Stimulated activated naive CD4-positive, alpha-beta T cell (primary cell): ENCODE data around the gene SFT2D1.
A peak's percentile ranks its signal among the peaks of the same experiment; 100 is the strongest.

ENCODE experiments used
- DNase-seq, 6 experiments: peaks; one replicate each; lab custom pipeline; 2025; lab: John Stamatoyannopoulos, UW

SFT2D1 gene

DNA sequence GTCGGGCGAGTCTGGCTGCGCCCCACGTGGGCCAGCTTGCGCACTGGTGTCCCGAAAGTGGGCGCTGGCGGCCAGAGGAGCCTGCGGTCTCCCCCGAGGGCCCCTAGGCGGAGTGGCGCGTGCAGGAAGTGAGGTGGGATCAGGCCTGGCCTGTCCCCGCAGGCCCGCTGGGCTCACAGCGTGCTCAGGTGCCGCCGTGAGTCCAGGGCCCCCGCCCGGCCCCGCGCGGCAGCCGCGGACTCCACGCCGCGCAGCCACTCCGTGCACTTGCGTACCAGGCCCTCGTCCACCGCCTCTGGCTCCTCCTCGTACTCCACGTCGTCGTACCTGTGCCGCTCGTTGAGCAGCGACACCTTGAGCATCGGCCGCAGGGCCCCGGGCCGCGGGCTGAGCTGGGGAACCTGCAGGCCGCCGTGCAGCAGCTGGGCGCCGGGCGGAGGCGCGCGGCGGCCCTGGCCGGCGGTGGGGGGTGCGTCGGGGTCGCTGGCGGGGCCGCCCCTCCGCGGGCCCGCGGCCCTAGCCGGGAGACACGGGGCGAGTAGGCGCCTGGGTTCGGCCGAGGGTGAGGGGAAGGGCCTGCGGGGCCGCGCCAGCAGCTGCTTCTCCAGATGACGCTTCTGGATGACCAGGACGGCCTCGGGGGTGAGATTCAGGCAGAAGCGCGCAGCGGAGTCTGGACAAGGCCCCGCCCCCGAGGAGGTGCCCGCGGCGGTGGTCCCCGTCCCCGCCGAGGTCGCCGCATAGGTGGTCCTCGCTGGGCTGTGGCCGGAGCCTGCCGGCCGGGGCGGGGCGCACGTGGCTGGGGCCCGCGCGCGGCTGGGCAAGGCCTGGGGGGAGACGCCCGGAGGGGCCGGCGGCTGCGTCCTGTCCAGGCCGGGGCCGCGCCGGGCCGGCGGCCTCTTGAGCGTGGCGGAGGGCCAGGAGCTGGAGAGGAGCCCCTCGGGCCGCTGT is 35.0 kb downstream of the SFT2D1 start:
- DNase-seq = peak in 2 of 6 experiments; percentile 6 to 14

- no peak for DNase-seq
These were observed 35.8 kb downstream of the SFT2D1 start for GRCh38 chr6:166306378-166307081.

GRCh38 chr6:166305562-166306117 is 36.7 kb downstream of the SFT2D1 start:
- no peak for DNase-seq

DNA sequence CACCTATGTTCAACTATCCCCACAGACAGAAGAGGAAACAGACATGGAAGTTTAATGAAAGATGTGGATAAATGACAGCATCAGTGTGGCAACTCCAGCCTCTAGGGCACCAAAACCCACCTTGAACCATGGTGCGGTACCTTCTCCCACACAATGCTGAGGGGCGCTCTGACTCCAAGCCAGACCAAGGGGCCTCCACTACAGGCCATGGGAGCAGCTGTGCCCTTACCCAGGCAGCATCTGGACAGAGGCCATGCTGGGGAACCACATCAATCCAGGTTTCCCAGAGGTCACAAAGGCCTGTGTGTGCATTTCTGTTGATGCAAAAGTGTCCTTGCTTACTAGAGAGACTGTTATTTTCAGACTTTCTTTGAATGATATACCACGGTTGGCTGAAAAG is 38.2 kb downstream of the SFT2D1 start:
- DNase-seq = no peak

GRCh38 chr6:166301611-166302529 is 40.5 kb downstream of the SFT2D1 start:
- no peak for DNase-seq

- no peak for DNase-seq
These were observed 41.9 kb downstream of the SFT2D1 start for GRCh38 chr6:166300357-166300987.

GRCh38 chr6:166297606-166298005 is 44.7 kb downstream of the SFT2D1 start:
- DNase-seq = no peak

GRCh38 chr6:166296035-166296883 is 46.1 kb downstream of the SFT2D1 start:
- no peak for DNase-seq

DNA sequence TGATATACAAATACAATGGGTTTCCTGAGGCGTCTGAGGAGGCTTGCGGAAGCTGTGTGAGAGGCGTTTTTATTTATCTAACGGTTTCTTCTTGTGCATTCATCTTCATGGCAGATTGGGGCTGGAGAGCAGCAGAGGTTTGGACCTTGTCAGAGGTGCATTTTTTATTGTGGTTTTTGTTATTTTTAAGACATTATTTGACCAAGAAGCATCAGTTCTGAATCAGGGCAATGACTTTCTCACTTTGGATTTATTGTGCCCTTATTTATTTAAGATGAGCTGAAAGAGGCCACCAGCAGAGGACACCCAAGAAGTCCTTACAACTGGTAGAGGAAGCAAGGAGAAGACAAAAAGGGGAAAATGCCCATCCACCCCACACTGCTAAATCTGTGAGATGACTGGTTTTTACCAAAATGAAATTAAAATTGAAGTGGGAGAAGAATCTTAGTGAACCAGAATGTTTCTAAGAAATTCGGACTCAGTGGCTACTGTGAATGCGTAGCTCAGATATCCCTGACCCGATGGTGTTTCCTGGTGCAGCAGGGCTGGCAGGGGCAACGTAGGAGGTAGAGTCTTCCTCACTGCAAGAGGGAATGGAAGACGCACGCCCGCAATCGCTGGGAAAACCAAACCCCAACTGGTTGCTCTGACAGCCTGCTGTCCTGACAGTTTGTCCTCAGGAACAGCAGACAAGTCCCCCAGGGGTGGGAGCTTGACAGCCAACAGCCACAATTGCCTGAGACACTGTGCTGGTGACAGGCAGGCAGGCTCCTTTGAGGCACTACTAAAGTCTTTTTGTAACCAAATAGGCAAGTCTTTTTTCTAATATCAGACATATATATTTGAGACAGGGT is 48.4 kb downstream of the SFT2D1 start:
- no peak for DNase-seq

- no peak for DNase-seq
These were observed 52.9 kb downstream of the SFT2D1 start for GRCh38 chr6:166289207-166290060.

- DNase-seq = no peak
These were observed 55.5 kb downstream of the SFT2D1 start for GRCh38 chr6:166286839-166287271.

DNA sequence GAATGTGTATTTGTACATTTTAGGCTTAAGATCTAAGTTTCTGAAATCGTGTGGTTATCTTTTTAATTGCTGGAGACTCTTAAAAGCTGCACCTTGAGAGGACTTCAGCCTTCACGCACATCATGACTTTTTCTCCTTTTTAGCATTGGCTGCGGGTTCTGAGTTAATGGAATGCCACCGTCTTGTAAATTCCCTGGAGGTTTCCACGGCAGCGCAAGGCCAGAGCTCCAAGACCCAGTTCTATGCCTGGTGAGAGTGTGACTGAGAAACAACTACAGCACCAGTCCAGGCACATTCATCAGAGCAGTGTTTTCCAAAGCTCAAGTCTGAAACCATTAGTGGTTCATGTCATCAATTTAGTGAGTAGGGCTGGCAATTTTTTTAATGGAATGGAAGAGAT is 57.1 kb downstream of the SFT2D1 start:
- no peak for DNase-seq

DNA sequence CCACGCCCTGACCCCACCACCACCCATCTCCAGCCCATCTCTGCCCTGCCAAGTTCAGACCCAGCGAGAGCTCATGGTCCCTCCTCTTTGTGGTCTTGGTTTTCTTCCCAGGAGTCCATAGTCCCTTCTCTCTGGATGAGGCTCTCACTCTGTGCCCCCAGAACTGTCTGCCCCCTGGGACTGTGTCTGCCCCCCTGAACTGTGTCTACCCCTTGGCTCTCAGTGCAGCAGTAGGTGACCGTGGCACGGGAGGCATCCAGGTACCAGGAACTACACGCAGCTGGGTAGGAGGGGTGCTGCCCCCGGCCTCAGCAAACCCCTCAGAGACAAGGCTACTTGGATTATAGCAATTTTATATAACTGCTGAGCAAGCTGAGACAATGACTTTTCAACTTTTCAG is 57.7 kb downstream of the SFT2D1 start:
- DNase-seq = no peak

- DNase-seq = no peak
These were observed 59.8 kb downstream of the SFT2D1 start for GRCh38 chr6:166282394-166283032.

- no peak for DNase-seq
These were observed 61.2 kb downstream of the SFT2D1 start for GRCh38 chr6:166281104-166281503.

DNA sequence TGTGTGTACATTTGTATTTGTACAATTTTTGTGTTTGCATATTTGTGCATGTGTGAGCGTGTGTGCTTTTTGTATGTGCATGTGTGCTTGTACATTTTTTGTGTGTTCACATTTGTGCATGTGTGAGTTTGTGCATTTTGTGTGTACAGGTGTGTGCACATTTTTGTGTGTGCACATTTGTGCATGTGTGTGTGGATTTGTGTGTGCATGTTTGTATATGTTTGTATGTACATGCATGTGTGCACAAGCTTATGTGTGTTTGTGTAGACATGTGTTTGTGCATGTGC is 63.0 kb downstream of the SFT2D1 start:
- no peak for DNase-seq

GRCh38 chr6:166278579-166279392 is 63.6 kb downstream of the SFT2D1 start:
- DNase-seq = no peak
